AG08396 (cell line): ENCODE data around the gene OR51V1.
"Not testable (repeated sequence)": the region's sequence is repeated elsewhere in the genome, so short reads cannot be mapped to it uniquely, and the experiment has no call there.

ENCODE experiments used
- DNase-seq: peaks from one replicate; pipeline ENCODE4 v3.0.0; 2012; ENCODE audit warnings: low spot score, mixed read lengths

Gene OR51V1

GRCh38 chr11:5164807-5165206 lies 35.7 kb downstream of the OR51V1 start:
- DNase-seq, result not testable (repeated sequence)

- DNase-seq, result not testable (repeated sequence)
Measured at GRCh38 chr11:5161045-5161444, 39.4 kb downstream of the OR51V1 start.

DNA sequence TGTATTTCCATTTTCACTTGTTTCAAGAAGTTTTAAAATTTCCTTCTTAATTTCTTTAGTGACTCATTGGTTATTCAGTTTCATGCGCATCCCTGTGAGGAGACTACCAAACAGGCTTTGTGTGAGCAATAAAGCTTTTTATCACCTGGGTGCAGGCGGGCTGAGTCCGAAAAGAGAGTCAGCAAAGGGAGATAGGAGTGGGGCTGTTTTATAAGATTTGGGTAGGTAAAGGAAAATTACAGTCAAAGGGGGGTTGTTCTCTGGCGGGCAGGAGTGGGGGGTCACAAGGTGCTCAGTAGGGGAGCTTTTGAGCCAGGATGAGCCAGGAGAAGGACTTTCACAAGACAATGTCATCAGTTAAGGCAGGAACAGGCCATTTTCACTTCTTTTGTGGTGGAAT lies 40.3 kb downstream of the OR51V1 start:
- DNase-seq, result not testable (repeated sequence)

- DNase-seq, result no peak
Measured at GRCh38 chr11:5159806-5160205, 40.7 kb downstream of the OR51V1 start.

DNA sequence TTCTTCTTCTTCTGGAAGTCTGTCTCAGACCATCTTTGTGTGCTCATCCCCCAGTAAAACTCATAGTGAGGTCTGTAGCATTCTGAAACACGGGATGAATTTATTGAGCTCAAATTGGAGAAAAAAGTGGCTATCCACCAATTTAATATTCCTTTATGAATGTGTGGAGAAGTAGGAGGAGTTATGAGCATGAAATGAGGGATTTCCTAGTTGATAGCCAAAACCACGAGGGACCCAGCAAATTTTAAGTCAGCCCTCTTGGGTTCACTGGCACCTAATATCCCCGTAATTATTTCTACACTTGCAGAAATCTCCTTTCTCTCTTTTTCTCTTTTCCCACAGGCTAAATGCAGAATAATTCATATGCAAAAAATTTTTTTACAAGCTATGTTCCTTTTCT lies 45.8 kb downstream of the OR51V1 start, which contains the start of gene OR52A1:
Gene OR52A1 (minus strand): TSS at position 101 of the 400 bp plus-strand sequence. CDS start 2,388 bp downstream, outside the sequence.
- no peak for DNase-seq

GRCh38 chr11:5153574-5154431 lies 46.7 kb downstream of the OR51V1 start:
- no peak for DNase-seq

DNA sequence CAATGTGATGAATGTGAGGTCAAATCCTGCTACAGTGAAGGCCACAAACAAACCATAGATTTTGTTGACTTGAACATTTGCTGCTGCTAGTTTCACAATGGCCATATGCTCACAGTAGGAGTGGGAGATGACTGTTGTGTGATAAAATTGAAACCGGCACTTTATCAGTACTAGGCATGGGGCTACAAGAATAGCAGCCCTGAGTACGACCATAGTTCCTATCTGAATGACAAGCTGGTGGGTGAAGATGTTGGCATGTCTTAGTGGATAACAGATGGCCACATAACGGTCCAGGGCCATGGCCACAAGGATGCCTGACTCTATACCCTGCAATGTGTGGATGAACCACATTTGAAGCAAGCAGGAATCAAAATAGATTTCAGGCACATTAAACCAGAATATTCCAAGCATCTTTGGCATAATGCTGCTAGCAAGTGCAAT lies 48.7 kb downstream of the OR51V1 start:
- DNase-seq, result no peak
